Mesendoderm (in vitro differentiated cells): Measurements from ENCODE around the gene CLSTN2.
A peak's percentile ranks its signal among the peaks of the same experiment; 100 is the strongest.

Experiments
- DNase-seq: peaks from one replicate; pipeline ENCODE4 v3.0.0; 2013
- H2AK5ac ChIP-seq: 2 replicates; pipeline ENCODE4 v1.6.1; 2013; ENCODE audit warnings: low read length, inconsistent platforms
- H2BK120ac ChIP-seq: 2 replicates; pipeline ENCODE4 v1.6.1; 2013; ENCODE audit warnings: low read depth, mild to moderate bottlenecking, low read length, moderate library complexity, mixed read lengths
- H2BK15ac ChIP-seq: replicated peaks from 2 replicates; pipeline ENCODE4 v1.6.1; 2013; ENCODE audit warnings: low read depth, mild to moderate bottlenecking, moderate library complexity
- H2BK5ac ChIP-seq: 2 replicates; pipeline ENCODE4 v1.6.1; 2013; ENCODE audit warnings: low read length, inconsistent platforms
- H3K18ac ChIP-seq: 2 replicates; pipeline ENCODE4 v1.6.1; 2013; ENCODE audit warnings: mild to moderate bottlenecking, low read length, mixed read lengths
- H3K23ac ChIP-seq: one replicate; pipeline ENCODE4 v1.6.1; 2013; ENCODE audit warnings: low read length
- H3K27ac ChIP-seq: 2 replicates; pipeline ENCODE4 v1.5.1; 2013; ENCODE audit warnings: low read depth, mild to moderate bottlenecking, inconsistent platforms, low read length, moderate library complexity
- H3K27me3 ChIP-seq: 2 replicates; pipeline ENCODE4 v1.6.1; 2013; ENCODE audit warnings: low read length, control low read depth, mild to moderate bottlenecking, inconsistent platforms; ENCODE audit not compliant: insufficient read depth, poor library complexity
- H3K36me3 ChIP-seq: 2 replicates; pipeline ENCODE4 v1.6.1; 2013; ENCODE audit warnings: low read length, inconsistent platforms; ENCODE audit not compliant: control insufficient read depth, insufficient read depth
- H3K4ac ChIP-seq: one replicate; pipeline ENCODE4 v1.6.1; 2013; ENCODE audit warnings: low read depth, mild to moderate bottlenecking, low read length, moderate library complexity
- H3K4me1 ChIP-seq: 2 replicates; pipeline ENCODE4 v1.6.1; 2013; ENCODE audit warnings: low read depth, low read length, inconsistent platforms; ENCODE audit not compliant: control insufficient read depth
- H3K4me2 ChIP-seq: 2 replicates; pipeline ENCODE4 v1.6.1; 2013; ENCODE audit warnings: low read length
- H3K4me3 ChIP-seq: 2 replicates; pipeline ENCODE4 v1.5.1; 2013; ENCODE audit warnings: mild to moderate bottlenecking, low read length
- H3K56ac ChIP-seq: one replicate; pipeline ENCODE4 v1.6.1; 2013; ENCODE audit warnings: low read length
- H3K79me1 ChIP-seq: 2 replicates; pipeline ENCODE4 v1.6.1; 2013; ENCODE audit warnings: low read length, inconsistent platforms
- H3K79me2 ChIP-seq: 2 replicates; pipeline ENCODE4 v1.6.1; 2013; ENCODE audit warnings: mild to moderate bottlenecking, low read length; ENCODE audit not compliant: control insufficient read depth, insufficient read depth
- H3K9ac ChIP-seq: 2 replicates; pipeline ENCODE4 v1.6.1; 2013; ENCODE audit warnings: low read length, inconsistent platforms
- H4K5ac ChIP-seq: one replicate; pipeline ENCODE4 v1.6.1; 2013; ENCODE audit warnings: low read length
- H4K8ac ChIP-seq: one replicate; pipeline ENCODE4 v1.6.1; 2013; ENCODE audit warnings: low read depth, mild to moderate bottlenecking, control low read depth, low read length, moderate library complexity
- WGBS: extraction: QIAGEN DNeasy Blood & Tissue Kit; methylation state at CpG from one replicate; pipeline ENCODE4 v1.1.7; 2013; ENCODE audit warnings: low lambda C conversion rate, missing lambda C conversion rate; ENCODE audit not compliant: insufficient coverage; ENCODE audit errors: extremely low coverage; 5-methylcytosine and 5-hydroxymethylcytosine counted together

The CLSTN2 gene

GRCh38 chr3:140501061-140501769 lies 566.2 kb downstream of the CLSTN2 start:
- no peak overlapping the region for H4K5ac ChIP-seq
- no peak overlapping the region for H2BK120ac ChIP-seq
- H3K18ac ChIP-seq: no peak overlapping the region
- no peak overlapping the region for H3K9ac ChIP-seq
- H3K27ac ChIP-seq: no peak overlapping the region
- peak; percentile 56 for DNase-seq
- no peak overlapping the region for H3K23ac ChIP-seq
- no peak overlapping the region for H3K4me2 ChIP-seq
- H2BK15ac ChIP-seq: no peak overlapping the region
- no peaks in the 10 kb centered on the region for H3K27me3 ChIP-seq
- no peak overlapping the region for H3K56ac ChIP-seq
- no peaks in the 10 kb centered on the region for H3K4me1 ChIP-seq
- no peak overlapping the region for H3K4ac ChIP-seq
- no peak overlapping the region for H2BK5ac ChIP-seq
- H3K79me1 ChIP-seq: no peaks in the 10 kb centered on the region
- no CpG with 5 or more reads among the region's 4 CpGs for WGBS
- no peak overlapping the region for H4K8ac ChIP-seq
- H2AK5ac ChIP-seq: no peak overlapping the region
- H3K4me3 ChIP-seq: no peak overlapping the region
- no peaks in the 10 kb centered on the region for H3K79me2 ChIP-seq
- H3K36me3 ChIP-seq: no peaks in the 10 kb centered on the region

GRCh38 chr3:140501770-140502364 lies 566.9 kb downstream of the CLSTN2 start:
- Histone ChIP-seq H3K23ac (no peak overlapping the region), H2BK15ac (no peak overlapping the region), H4K5ac (no peak overlapping the region), H3K4me3 (no peak overlapping the region), H3K79me1 (no peaks in the 10 kb centered on the region), H3K27me3 (no peaks in the 10 kb centered on the region), H3K18ac (no peak overlapping the region), H3K4me1 (no peaks in the 10 kb centered on the region), H3K4ac (no peak overlapping the region), H2BK120ac (no peak overlapping the region), H2AK5ac (no peak overlapping the region), H3K79me2 (no peaks in the 10 kb centered on the region), H3K27ac (no peak overlapping the region), H3K9ac (no peak overlapping the region), H4K8ac (no peak overlapping the region), H3K36me3 (no peaks in the 10 kb centered on the region), H2BK5ac (no peak overlapping the region), H3K4me2 (no peak overlapping the region), H3K56ac (no peak overlapping the region)
- no peak for DNase-seq

- no CpG with 5 or more reads among the region's 3 CpGs for WGBS
Observed at GRCh38 chr3:140505213-140505612, 570.2 kb downstream of the CLSTN2 start.

GRCh38 chr3:140505876-140506275 lies 570.9 kb downstream of the CLSTN2 start:
- H4K8ac ChIP-seq: no peak overlapping the region
- H3K4me1 ChIP-seq: peaks cover 16% of the 10 kb centered on the region
- no peak overlapping the region for H3K23ac ChIP-seq
- no peaks in the 10 kb centered on the region for H3K27me3 ChIP-seq
- H3K36me3 ChIP-seq: no peaks in the 10 kb centered on the region
- no peak overlapping the region for H3K4me3 ChIP-seq
- no peak overlapping the region for H3K4ac ChIP-seq
- no peak overlapping the region for H3K4me2 ChIP-seq
- H2BK120ac ChIP-seq: no peak overlapping the region
- H3K18ac ChIP-seq: no peak overlapping the region
- H3K79me2 ChIP-seq: no peaks in the 10 kb centered on the region
- no peak overlapping the region for H3K56ac ChIP-seq
- no peaks in the 10 kb centered on the region for H3K79me1 ChIP-seq
- no CpG with 5 or more reads among the region's 4 CpGs for WGBS
- H2BK5ac ChIP-seq: no peak overlapping the region
- DNase-seq: no peak
- no peak overlapping the region for H4K5ac ChIP-seq
- no peak overlapping the region for H3K9ac ChIP-seq
- H2BK15ac ChIP-seq: no peak overlapping the region
- no peak overlapping the region for H2AK5ac ChIP-seq
- no peak overlapping the region for H3K27ac ChIP-seq

More at GRCh38 chr3:140505213-140505612, 570.2 kb downstream of the CLSTN2 start:
- H3K4me1 ChIP-seq: peaks cover 10% of the 10 kb centered on the region
- no peaks in the 10 kb centered on the region for H3K36me3 ChIP-seq
- peak; percentile 53 for DNase-seq
- H3K79me1 ChIP-seq: no peaks in the 10 kb centered on the region
- H3K9ac ChIP-seq: no peak overlapping the region
- H3K4me3 ChIP-seq: no peak overlapping the region
- no peaks in the 10 kb centered on the region for H3K27me3 ChIP-seq
- no peaks in the 10 kb centered on the region for H3K79me2 ChIP-seq
- H4K8ac ChIP-seq: no peak overlapping the region
- H2BK120ac ChIP-seq: no peak overlapping the region
- H3K27ac ChIP-seq: no peak overlapping the region
- H2BK5ac ChIP-seq: no peak overlapping the region
- H3K56ac ChIP-seq: no peak overlapping the region
- no peak overlapping the region for H2AK5ac ChIP-seq
- H4K5ac ChIP-seq: no peak overlapping the region
- H2BK15ac ChIP-seq: no peak overlapping the region
- no peak overlapping the region for H3K23ac ChIP-seq
- H3K4me2 ChIP-seq: no peak overlapping the region
- no peak overlapping the region for H3K18ac ChIP-seq
- H3K4ac ChIP-seq: no peak overlapping the region

- Histone ChIP-seq H3K79me2 (no peaks in the 10 kb centered on the region), H4K5ac (no peak overlapping the region), H2BK120ac (peak overlapping the region; percentile 61), H3K4me1 (peaks cover 16% of the 10 kb centered on the region), H3K23ac (no peak overlapping the region), H3K27ac (peak overlapping the region; percentile 75), H3K9ac (no peak overlapping the region), H2BK15ac (no peak overlapping the region), H2AK5ac (no peak overlapping the region), H3K4me2 (no peak overlapping the region), H3K36me3 (no peaks in the 10 kb centered on the region), H3K79me1 (no peaks in the 10 kb centered on the region), H4K8ac (no peak overlapping the region), H3K27me3 (no peaks in the 10 kb centered on the region), H2BK5ac (no peak overlapping the region), H3K56ac (peak overlapping the region; percentile 19), H3K18ac (peak overlapping the region; percentile 44), H3K4me3 (no peak overlapping the region), H3K4ac (no peak overlapping the region)
- no CpG with 5 or more reads among the region's 3 CpGs for WGBS
- DNase-seq: no peak
Observed at GRCh38 chr3:140508550-140508949, 573.6 kb downstream of the CLSTN2 start.

GRCh38 chr3:140509534-140509933 lies 574.5 kb downstream of the CLSTN2 start:
- Histone ChIP-seq H3K79me1 (no peaks in the 10 kb centered on the region), H3K9ac (no peak overlapping the region), H3K36me3 (no peaks in the 10 kb centered on the region), H2BK120ac (no peak overlapping the region), H2BK5ac (no peak overlapping the region), H4K8ac (no peak overlapping the region), H2AK5ac (no peak overlapping the region), H4K5ac (no peak overlapping the region), H3K79me2 (no peaks in the 10 kb centered on the region), H3K18ac (peak overlapping the region; percentile 44), H3K4me3 (no peak overlapping the region), H3K23ac (no peak overlapping the region), H2BK15ac (no peak overlapping the region), H3K27ac (peak overlapping the region; percentile 75), H3K4me2 (no peak overlapping the region), H3K56ac (no peak overlapping the region), H3K4me1 (peaks cover 16% of the 10 kb centered on the region), H3K4ac (no peak overlapping the region), H3K27me3 (no peaks in the 10 kb centered on the region)
- WGBS: no CpG with 5 or more reads among the region's 2 CpGs
- DNase-seq: peak; percentile 88
